H1 (cell line): Measurements from ENCODE around the gene METTL9. TPM values are rescaled to one million over a fixed set of nuclear protein-coding genes. Genes with fewer than 3 reads are reported as not detected.

Experiments used
- CTCF ChIA-PET: fragments of 300-600 bp; sonication (Branson Sonifier 250); formaldehyde crosslinking; loops from one replicate; lab custom pipeline; 2021; ENCODE audit not compliant: partially characterized antibody; lab: Charles Lee
- POLR2A ChIA-PET: fragments of 300-600 bp; sonication (Branson Sonifier 250); formaldehyde crosslinking; loops from one replicate; lab custom pipeline; 2021; ENCODE audit warnings: inconsistent platforms; ENCODE audit not compliant: partially characterized antibody; lab: Charles Lee
- DNase-seq, 2 experiments: peaks; one replicate each; pipeline versions ENCODE4 v3.0.0 to v3.0.0-alpha.2; 2010 to 2022; ENCODE audit warnings: low spot score in 2 of 2, low read depth in 1 of 2, mixed read lengths in 1 of 2
- FAIRE-seq: peaks from 2 replicates; lab custom pipeline; 2011; peaks lifted over from hg19 to GRCh38; lab: Jason Lieb, UNC
- H2AFZ ChIP-seq: 2 replicates; pipeline ENCODE4 v1.8.1; 2012; ENCODE audit warnings: low read length, inconsistent platforms
- H2AK5ac ChIP-seq: 2 replicates; pipeline ENCODE4 v1.6.1; 2013; ENCODE audit warnings: low read depth, low read length
- H2BK120ac ChIP-seq: replicated peaks from 2 replicates; pipeline ENCODE3; 2013; ENCODE audit warnings: low read depth, low read length, inconsistent platforms
- H2BK12ac ChIP-seq: 2 replicates; pipeline ENCODE4 v1.6.1; 2013; ENCODE audit warnings: low read depth, low read length
- H2BK15ac ChIP-seq: 2 replicates; pipeline ENCODE4 v1.6.1; 2013; ENCODE audit warnings: low read length
- H2BK20ac ChIP-seq: 2 replicates; pipeline ENCODE4 v1.6.1; 2013; ENCODE audit warnings: low read length
- H2BK5ac ChIP-seq: 2 replicates; pipeline ENCODE4 v1.6.1; 2013; ENCODE audit warnings: low read depth, low read length
- H3K14ac ChIP-seq: 2 replicates; pipeline ENCODE4 v1.6.1; 2013; ENCODE audit warnings: inconsistent platforms; ENCODE audit not compliant: insufficient read length
- H3K18ac ChIP-seq: 2 replicates; pipeline ENCODE4 v1.6.1; 2013; ENCODE audit warnings: low read length; ENCODE audit errors: extremely low read depth
- H3K23ac ChIP-seq: 2 replicates; pipeline ENCODE4 v1.6.1; 2013; ENCODE audit warnings: inconsistent platforms; ENCODE audit not compliant: insufficient read length
- H3K23me2 ChIP-seq: 2 replicates; pipeline ENCODE4 v1.6.1; 2013; ENCODE audit warnings: low read depth, low read length
- H3K27ac ChIP-seq: 2 replicates; pipeline ENCODE4 v1.6.1; 2011; ENCODE audit warnings: low read depth, low read length, inconsistent platforms
- H3K27me3 ChIP-seq, 4 experiments: replicated peaks in 1 of 4; 1 replicate in 1 of 4; 2 replicates in 3 of 4; pipeline versions ENCODE4 v1.6.1 to v1.8.1; 2011 to 2013; ENCODE audit warnings: low read length in 3 of 4, mild to moderate bottlenecking in 3 of 4, inconsistent platforms in 2 of 4, mixed read lengths in 2 of 4, moderate library complexity in 1 of 4; ENCODE audit not compliant: control insufficient read depth in 3 of 4, insufficient read depth in 3 of 4; ENCODE audit errors: extremely low read depth in 1 of 4
- H3K36me3 ChIP-seq, 4 experiments: 2 replicates each; pipeline versions ENCODE4 v1.6.1 to v1.8.1; 2011 to 2013; ENCODE audit warnings: mild to moderate bottlenecking in 4 of 4, low read length in 3 of 4, moderate library complexity in 2 of 4, control low read depth in 1 of 4, inconsistent platforms in 1 of 4; ENCODE audit not compliant: insufficient read depth in 4 of 4, control insufficient read depth in 2 of 4
- H3K4ac ChIP-seq: replicated peaks from 2 replicates; pipeline ENCODE3; 2013; ENCODE audit warnings: low read length, low read depth, mixed read lengths, inconsistent platforms; ENCODE audit not compliant: insufficient read length
- H3K4me1 ChIP-seq, 4 experiments: replicated peaks in 1 of 4; 1 replicate in 1 of 4; 2 replicates in 3 of 4; pipeline versions ENCODE4 v1.6.1 to v1.8.1; 2011 to 2013; ENCODE audit warnings: low read length in 3 of 4, inconsistent platforms in 2 of 4, mixed read lengths in 1 of 4; ENCODE audit not compliant: insufficient read depth in 4 of 4, control insufficient read depth in 3 of 4
- H3K4me2 ChIP-seq, 2 experiments: 2 replicates each; pipeline versions ENCODE4 v1.6.1 to v1.8.1; 2011 to 2013; ENCODE audit warnings: low read depth in 2 of 2, low read length in 2 of 2, control low read depth in 1 of 2, inconsistent platforms in 1 of 2, mild to moderate bottlenecking in 1 of 2; ENCODE audit not compliant: insufficient read depth in 1 of 2
- H3K4me3 ChIP-seq, 4 experiments: fragments of 200-600, 300-600 bp in 1 of 4; sonication (generic), shearing (Covaris generic), sonication (Bioruptor Twin) in 1 of 4; 2 replicates each; pipeline versions ENCODE4 v1.5.1 to v1.8.1; 2011 to 2016; ENCODE audit warnings: low read length in 4 of 4, low read depth in 3 of 4, control low read depth in 2 of 4, inconsistent platforms in 2 of 4, mild to moderate bottlenecking in 2 of 4, mixed read lengths in 1 of 4, moderate library complexity in 1 of 4; ENCODE audit not compliant: insufficient read depth in 2 of 4; ENCODE audit errors: extremely low read depth in 1 of 4
- H3K56ac ChIP-seq: replicated peaks from 2 replicates; pipeline ENCODE3; 2013; ENCODE audit warnings: low read depth, mild to moderate bottlenecking, mixed read lengths, low read length, inconsistent platforms; ENCODE audit not compliant: insufficient read length
- H3K79me1 ChIP-seq: 2 replicates; pipeline ENCODE4 v1.6.1; 2013; ENCODE audit warnings: low read depth, low read length, control low read depth
- H3K79me2 ChIP-seq, 2 experiments: 2 replicates each; pipeline versions ENCODE4 v1.6.1 to v1.8.1; 2012 to 2013; ENCODE audit warnings: low read length in 2 of 2, mild to moderate bottlenecking in 2 of 2, inconsistent platforms in 1 of 2; ENCODE audit not compliant: insufficient read depth in 2 of 2, control insufficient read depth in 1 of 2
- H3K9ac ChIP-seq, 4 experiments: replicated peaks in 1 of 4; 1 replicate in 1 of 4; 2 replicates in 3 of 4; pipeline versions ENCODE4 v1.6.1 to v1.8.1; 2011 to 2013; ENCODE audit warnings: low read depth in 3 of 4, low read length in 3 of 4, control low read depth in 2 of 4, mild to moderate bottlenecking in 2 of 4, moderate library complexity in 2 of 4, inconsistent platforms in 1 of 4; ENCODE audit errors: extremely low read depth in 1 of 4
- H3K9me3 ChIP-seq, 2 experiments: 2 replicates each; pipeline versions ENCODE4 v1.6.1 to v1.8.1; 2012 to 2013; ENCODE audit warnings: mild to moderate bottlenecking in 2 of 2, moderate library complexity in 2 of 2, control low read depth in 1 of 2, inconsistent platforms in 1 of 2, low read depth in 1 of 2, low read length in 1 of 2, mixed read lengths in 1 of 2; ENCODE audit not compliant: insufficient read depth in 2 of 2
- H4K20me1 ChIP-seq, 2 experiments: replicated peaks in 1 of 2; 2 replicates each; pipeline versions ENCODE3 to v1.8.1; 2011 to 2013; ENCODE audit warnings: inconsistent platforms in 2 of 2, low read length in 2 of 2, mild to moderate bottlenecking in 1 of 2; ENCODE audit not compliant: insufficient read depth in 2 of 2, control insufficient read depth in 1 of 2
- H4K5ac ChIP-seq: 2 replicates; pipeline ENCODE4 v1.6.1; 2013; ENCODE audit warnings: low read length, low read depth, mixed read lengths, inconsistent platforms; ENCODE audit not compliant: insufficient read length
- H4K8ac ChIP-seq: 2 replicates; pipeline ENCODE4 v1.8.0; 2013; ENCODE audit warnings: mild to moderate bottlenecking, moderate library complexity, low read length, inconsistent platforms; ENCODE audit not compliant: insufficient read depth; ENCODE audit errors: extremely low read depth
- H4K91ac ChIP-seq: replicated peaks from 2 replicates; pipeline ENCODE3; 2013; ENCODE audit warnings: low read length, mixed read lengths, inconsistent platforms; ENCODE audit not compliant: insufficient read length
- EGR1 ChIP-seq: IDR thresholded peaks from 2 replicates; pipeline ENCODE4 v1.6.1; 2011; ENCODE audit warnings: low read depth, low read length, borderline replicate concordance
- EP300 ChIP-seq, 2 experiments: IDR thresholded peaks; 1 replicate in 1 of 2; 2 replicates in 1 of 2; pipeline ENCODE4 v1.6.1; 2011 to 2012; ENCODE audit warnings: low read depth in 2 of 2, low read length in 2 of 2, mild to moderate bottlenecking in 2 of 2, borderline replicate concordance in 1 of 2, inconsistent platforms in 1 of 2, moderate library complexity in 1 of 2
- FOSL1 ChIP-seq: IDR thresholded peaks from 2 replicates; pipeline ENCODE4 v1.6.1; 2011; ENCODE audit warnings: mild to moderate bottlenecking, low read depth, low read length, moderate library complexity; ENCODE audit not compliant: insufficient read depth
- HDAC6 ChIP-seq: IDR thresholded peaks from one replicate; pipeline ENCODE4 v1.7.1; 2012; ENCODE audit warnings: low read depth, mild to moderate bottlenecking, inconsistent platforms, low read length, moderate library complexity
- KDM1A ChIP-seq: fragments of 200-600, 300-600 bp; sonication (generic); IDR thresholded peaks from 2 replicates; pipeline ENCODE4 v1.7.1; 2016; ENCODE audit warnings: mild to moderate bottlenecking, low read length, borderline replicate concordance
- RFX5 ChIP-seq: IDR thresholded peaks from 2 replicates; pipeline ENCODE4 v1.6.1; 2011; ENCODE audit warnings: low read depth, low read length, improper control_type of control experiment, borderline replicate concordance
- SAP30 ChIP-seq: fragments of 300-600 bp; sonication (generic); IDR thresholded peaks from 2 replicates; pipeline ENCODE4 v1.7.1; 2012; ENCODE audit warnings: low read length, moderate library complexity, mild to moderate bottlenecking, inconsistent platforms; ENCODE audit not compliant: insufficient read depth, insufficient replicate concordance
- SIN3A ChIP-seq, 2 experiments: IDR thresholded peaks in 1 of 2; conservative IDR thresholded peaks in 1 of 2; 2 replicates each; pipeline ENCODE4 v1.6.1; 2011 to 2012; ENCODE audit warnings: low read length in 2 of 2, improper control_type of control experiment in 1 of 2, low read depth in 1 of 2, mild to moderate bottlenecking in 1 of 2
- SIRT6 ChIP-seq: IDR thresholded peaks from one replicate; pipeline ENCODE4 v1.7.1; 2012; ENCODE audit warnings: low read length, inconsistent platforms
- SRF ChIP-seq: IDR thresholded peaks from 2 replicates; pipeline ENCODE4 v1.6.1; 2011; ENCODE audit warnings: mild to moderate bottlenecking, low read depth, low read length, moderate library complexity
- YY1 ChIP-seq: IDR thresholded peaks from 2 replicates; pipeline ENCODE4 v1.6.1; 2011; ENCODE audit warnings: low read depth, mild to moderate bottlenecking, low read length
- ZNF274 ChIP-seq: IDR thresholded peaks from 2 replicates; pipeline ENCODE4 v1.7.0; 2012; ENCODE audit warnings: low read length, borderline replicate concordance; ENCODE audit errors: extremely low read depth
- WGBS, 2 experiments: shearing (Covaris generic) in 1 of 2; methylation state at CpG; one replicate each; pipeline versions ENCODE4 v1.1.6 to v1.1.7; 2013 to 2015; ENCODE audit warnings: low lambda C conversion rate in 2 of 2, mixed read lengths in 2 of 2, inconsistent platforms in 1 of 2, low coverage in 1 of 2, missing lambda C conversion rate in 1 of 2; ENCODE audit not compliant: insufficient replicate concordance in 2 of 2, insufficient coverage in 1 of 2, insufficient read length in 1 of 2; ENCODE audit errors: extremely low coverage in 1 of 2, missing lambda C conversion rate in 1 of 2; 5-methylcytosine and 5-hydroxymethylcytosine counted together
- polyA plus RNA-seq, 7 experiments: library from polyadenylated mRNA; depleted of rRNA in 3 of 7; stranded (reverse) in 5 of 7; unstranded in 2 of 7; fragments of >200 nt in 5 of 7; fragments of 200-250 nt in 2 of 7; gene quantifications; 1 replicate in 5 of 7; 2 replicates in 1 of 7; 4 replicates in 1 of 7; pipeline versions ENCODE4 v1.2.1 to v1.2.3, GENCODE V29; 2011 to 2013; ENCODE audit warnings: missing spikeins in 2 of 7, mixed read lengths in 2 of 7
- total RNA-seq: library from RNA; stranded (reverse); fragmentation: NEBNext Ultra II Directional; extraction: Animal tissue kit (Norgen Biotek cat#: 25700); gene quantifications from 2 replicates; pipeline ENCODE4 v1.2.1, GENCODE V29; 2021

Gene METTL9
- total and polyA plus RNA-seq, 2 of the 8 experiments (the other 6 are each of a cell fraction or from before 2014, with no cell fraction given), result 45.4 to 112 TPM

DNA sequence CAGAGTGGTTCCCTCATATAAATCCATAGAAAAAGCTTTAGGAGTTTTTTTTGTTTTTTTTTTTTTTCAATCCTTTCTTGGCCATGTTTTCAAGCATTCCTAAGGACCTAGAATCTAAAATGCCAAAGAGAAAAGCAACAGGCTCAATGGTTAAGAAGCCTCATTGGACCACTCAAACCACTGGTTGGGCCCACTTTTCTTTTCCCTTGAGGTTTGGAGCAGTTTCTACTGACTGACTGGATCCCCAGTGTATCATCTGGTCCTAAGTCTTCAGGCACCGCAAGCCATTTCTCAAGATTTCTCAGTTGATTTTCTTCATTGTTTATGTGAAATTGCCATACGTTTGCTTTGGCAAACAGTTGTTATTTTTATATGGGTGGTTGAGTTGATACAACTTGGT is 14.4 kb downstream of the METTL9 start:
- no peak overlapping the region for H3K9ac ChIP-seq
- no peak overlapping the region for H3K4me2 ChIP-seq
- no peak overlapping the region for H2BK120ac ChIP-seq
- no peak overlapping the region for H2BK20ac ChIP-seq
- H4K5ac ChIP-seq, result no peak overlapping the region
- peaks cover 5% of the 10 kb centered on the region for H3K79me1 ChIP-seq
- H3K23ac ChIP-seq, result no peak overlapping the region
- no peaks in the 10 kb centered on the region for H3K9me3 ChIP-seq
- no peak overlapping the region for H3K4me3 ChIP-seq
- no peak overlapping the region for H3K56ac ChIP-seq
- no peak overlapping the region for H2AK5ac ChIP-seq
- ChIA-PET POLR2A (interaction anchor here (1.4 kb wide), 1 partner anchor 10 kb away, joined by 4 read pairs; no protein-coding TSS in a partner anchor), CTCF (interaction anchor here (0.9 to 4.4 kb wide), 3 partner anchors 11 to 105 kb away, joined by 3 to 20 read pairs (median 4); no protein-coding TSS in a partner anchor)
- peaks cover 0 to 9% (median 0%) of the 10 kb centered on the region in 4 experiments; a peak in 2 of 8 replicates for H3K36me3 ChIP-seq
- no peak for FAIRE-seq
- no peak overlapping the region for H3K4ac ChIP-seq
- H3K79me2 ChIP-seq, result peaks cover 3 to 84% of the 10 kb centered on the region in 2 experiments
- H2AFZ ChIP-seq, result no peak overlapping the region
- no peak for DNase-seq
- H2BK5ac ChIP-seq, result no peak overlapping the region
- H3K23me2 ChIP-seq, result no peaks in the 10 kb centered on the region
- H3K27me3 ChIP-seq, result no peaks in the 10 kb centered on the region
- H2BK15ac ChIP-seq, result no peak overlapping the region
- H3K14ac ChIP-seq, result no peak overlapping the region
- H4K8ac ChIP-seq, result no peak overlapping the region
- peaks cover 6 to 8% of the 10 kb centered on the region in 2 experiments for H4K20me1 ChIP-seq
- H4K91ac ChIP-seq, result no peak overlapping the region
- H3K27ac ChIP-seq, result no peak overlapping the region
- 91% methylated on average over 2 of the region's 2 CpGs; no CpG with 5 or more reads in 1 of the 2 experiments for WGBS, 2 experiments
- H3K4me1 ChIP-seq, result peaks cover 3 to 21% (median 9%) of the 10 kb centered on the region in 4 experiments; a peak in 6 of 7 replicates
- H2BK12ac ChIP-seq, result no peak overlapping the region
- H3K18ac ChIP-seq, result no peak overlapping the region
- TF ChIP-seq SIRT6 (no peak), EP300 (IDR thresholded peaks at IDR 0.05; ENCODE audit: borderline replicate concordance in 1 of 2, low read depth in 2 of 2, low read length in 2 of 2) (no peak), ZNF274 (no peak), KDM1A (no peak), YY1 (no peak), EGR1 (no peak), FOSL1 (no peak), RFX5 (no peak), HDAC6 (no peak), SAP30 (no peak), SRF (no peak), SIN3A (conservative IDR thresholded peaks at IDR 0.05 in 1 of 2, IDR thresholded peaks at IDR 0.05 in 1 of 2; ENCODE audit: low read depth in 1 of 2, low read length in 2 of 2) (no peak)
